ENCODE data around the gene SUPT4H1. TPM values are rescaled to one million over a fixed set of nuclear protein-coding genes. Genes with fewer than 3 reads are reported as not detected.

The SUPT4H1 gene
- total and polyA plus RNA-seq, 9 of the 15 experiments (the other 6 are each of a cell fraction or from before 2014, with no cell fraction given) = 62.1 to 320 (median 117) TPM

GRCh38 chr17:58328195-58329034, 23.6 kb downstream of the SUPT4H1 start, which contains the start of gene TSPOAP1 (continued):
- TF ChIP-seq PBX2 (CRISPR knock-in tag; IDR thresholded peaks at IDR 0.05; ENCODE audit: low read depth) (no peak), PBX2 (tag; conservative IDR thresholded peaks at IDR 0.05; ENCODE audit: low read depth) (no peak), PHTF2 (CRISPR knock-in tag; IDR thresholded peaks at IDR 0.05) (no peak), TRIM28 (IDR thresholded peaks at IDR 0.05) (no peak; the same call in 1 of the 2 replicates), POLR2AphosphoS2 (IDR thresholded peaks at IDR 0.05; ENCODE audit: low read length) (peak; percentile 91), ZFP91 (CRISPR knock-in tag; IDR thresholded peaks at IDR 0.05) (peak; percentile 51; the same call in 1 of the 2 replicates), PKNOX1 (IDR thresholded peaks at IDR 0.05) (peak; percentile 44; the same call in 1 of the 2 replicates), ZSCAN32 (CRISPR knock-in tag; IDR thresholded peaks at IDR 0.05) (peak; percentile 34; the same call in 1 of the 2 replicates), MYBL2 (IDR thresholded peaks at IDR 0.05; ENCODE audit: low read depth) (no peak), MYBL2 (CRISPR knock-in tag; IDR thresholded peaks at IDR 0.05; ENCODE audit: borderline replicate concordance) (no peak), NEUROD1 (IDR thresholded peaks at IDR 0.05; ENCODE audit: borderline replicate concordance, low read depth, low read length, partially characterized antibody) (no peak), ZFP1 (CRISPR knock-in tag; IDR thresholded peaks at IDR 0.05) (no peak), RBM14 (IDR thresholded peaks at IDR 0.05; ENCODE audit: borderline replicate concordance, insufficient read depth, low read depth, low read length) (no peak), SP1 (CRISPR knock-in tag; IDR thresholded peaks at IDR 0.05) (0 out of 2 replicates have a peak, but pooled peaks have one; percentile 11), CEBPZ (IDR thresholded peaks at IDR 0.05; ENCODE audit: borderline replicate concordance, low read depth, low read length) (no peak), ZKSCAN8 (CRISPR knock-in tag; IDR thresholded peaks at IDR 0.05) (no peak), RB1 (IDR thresholded peaks at IDR 0.05; ENCODE audit: low read depth) (peak; percentile 5; the same call in 1 of the 2 replicates), ZNF445 (CRISPR knock-in tag; IDR thresholded peaks at IDR 0.05; ENCODE audit: low read depth) (peak; percentile 56; the same call in 1 of the 2 replicates)
